GM12872 (cell line): ENCODE data around the gene TTBK1.

Experiments used
- TF ChIP-seq, protein P1 (sequence below): IDR thresholded peaks from 3 replicates; pipeline ENCODE4 v1.5.1; 2011; ENCODE audit warnings: low read depth, mild to moderate bottlenecking, low read length, moderate library complexity; ENCODE audit not compliant: insufficient read depth

TTBK1 gene

DNA sequence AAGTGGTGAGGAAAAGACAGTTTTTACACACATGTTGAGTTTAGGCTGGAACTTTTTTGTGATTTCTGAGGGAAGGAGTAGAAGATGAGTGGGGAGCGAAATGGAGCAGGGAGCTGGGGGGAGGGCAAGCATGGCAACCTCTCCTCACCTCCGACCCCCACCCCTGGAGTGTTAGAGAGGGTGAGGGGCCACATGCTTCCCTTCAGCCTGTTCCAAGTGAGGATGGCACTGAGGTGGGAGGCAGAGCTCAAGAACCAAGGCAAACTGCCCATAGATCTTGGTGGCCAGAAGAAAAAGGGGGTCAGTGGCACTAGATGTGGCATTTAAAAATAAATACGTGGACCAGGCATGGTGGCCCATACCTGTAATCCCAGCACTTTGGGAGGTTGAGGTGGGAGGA lies 4.8 kb downstream of the TTBK1 start:
- TF ChIP-seq, protein P1, sequence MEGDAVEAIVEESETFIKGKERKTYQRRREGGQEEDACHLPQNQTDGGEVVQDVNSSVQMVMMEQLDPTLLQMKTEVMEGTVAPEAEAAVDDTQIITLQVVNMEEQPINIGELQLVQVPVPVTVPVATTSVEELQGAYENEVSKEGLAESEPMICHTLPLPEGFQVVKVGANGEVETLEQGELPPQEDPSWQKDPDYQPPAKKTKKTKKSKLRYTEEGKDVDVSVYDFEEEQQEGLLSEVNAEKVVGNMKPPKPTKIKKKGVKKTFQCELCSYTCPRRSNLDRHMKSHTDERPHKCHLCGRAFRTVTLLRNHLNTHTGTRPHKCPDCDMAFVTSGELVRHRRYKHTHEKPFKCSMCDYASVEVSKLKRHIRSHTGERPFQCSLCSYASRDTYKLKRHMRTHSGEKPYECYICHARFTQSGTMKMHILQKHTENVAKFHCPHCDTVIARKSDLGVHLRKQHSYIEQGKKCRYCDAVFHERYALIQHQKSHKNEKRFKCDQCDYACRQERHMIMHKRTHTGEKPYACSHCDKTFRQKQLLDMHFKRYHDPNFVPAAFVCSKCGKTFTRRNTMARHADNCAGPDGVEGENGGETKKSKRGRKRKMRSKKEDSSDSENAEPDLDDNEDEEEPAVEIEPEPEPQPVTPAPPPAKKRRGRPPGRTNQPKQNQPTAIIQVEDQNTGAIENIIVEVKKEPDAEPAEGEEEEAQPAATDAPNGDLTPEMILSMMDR = no peak

DNA sequence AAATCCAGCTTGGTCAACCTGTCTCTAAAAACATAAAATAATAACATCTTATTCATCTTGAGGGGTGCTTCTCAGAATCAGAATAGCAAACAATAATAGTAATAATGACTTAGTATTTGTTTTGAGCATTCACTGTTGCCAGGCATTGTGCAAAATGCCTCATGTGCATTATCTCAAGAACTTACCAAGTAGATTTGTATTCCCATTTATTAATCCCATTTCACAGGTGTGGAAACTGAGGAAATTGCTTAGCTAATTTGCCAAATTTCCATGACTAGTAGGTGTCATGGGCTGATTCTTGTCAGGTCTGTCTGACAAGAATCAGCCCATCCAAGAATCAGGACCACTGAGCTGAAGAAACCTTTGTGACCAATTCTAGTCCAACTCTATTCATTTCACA lies 5.5 kb downstream of the TTBK1 start:
- TF ChIP-seq, protein P1 = no peak

DNA sequence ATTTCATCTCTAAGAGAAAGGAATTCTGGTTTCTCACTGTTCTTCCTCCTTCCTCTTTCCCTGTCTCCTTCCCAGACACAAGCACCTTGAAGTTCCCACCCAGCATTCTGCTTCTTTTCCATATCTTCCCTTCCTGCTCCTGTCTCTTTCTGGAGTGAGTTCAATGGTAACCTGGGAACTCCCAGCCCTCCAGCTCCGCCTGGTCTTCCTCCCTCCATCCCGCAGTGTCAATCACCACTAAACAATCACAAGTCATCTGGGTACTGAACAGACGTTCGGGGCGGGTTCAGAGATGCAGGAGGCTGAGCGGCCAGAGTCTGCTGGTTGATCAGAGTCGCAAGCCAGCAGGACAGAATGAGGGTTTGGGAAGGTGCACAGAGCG lies 7.7 kb downstream of the TTBK1 start:
- TF ChIP-seq, protein P1 = no peak

DNA sequence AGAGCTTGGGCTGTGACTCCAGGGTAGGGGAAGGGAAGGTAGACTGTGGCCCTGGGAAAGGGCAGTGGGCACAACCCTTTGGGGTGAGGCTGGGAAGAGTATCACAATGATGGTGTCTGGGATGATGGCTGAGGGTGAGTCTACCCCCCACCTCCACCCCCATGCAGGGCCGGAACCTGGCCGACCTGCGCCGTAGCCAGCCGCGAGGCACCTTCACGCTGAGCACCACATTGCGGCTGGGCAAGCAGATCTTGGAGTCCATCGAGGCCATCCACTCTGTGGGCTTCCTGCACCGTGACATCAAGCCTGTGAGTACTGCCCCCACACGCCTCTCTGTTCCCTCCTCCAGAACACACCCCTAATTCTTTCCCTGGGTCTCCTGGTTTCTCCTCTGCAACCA lies 10.1 kb downstream of the TTBK1 start:
- TF ChIP-seq, protein P1 = no peak

DNA sequence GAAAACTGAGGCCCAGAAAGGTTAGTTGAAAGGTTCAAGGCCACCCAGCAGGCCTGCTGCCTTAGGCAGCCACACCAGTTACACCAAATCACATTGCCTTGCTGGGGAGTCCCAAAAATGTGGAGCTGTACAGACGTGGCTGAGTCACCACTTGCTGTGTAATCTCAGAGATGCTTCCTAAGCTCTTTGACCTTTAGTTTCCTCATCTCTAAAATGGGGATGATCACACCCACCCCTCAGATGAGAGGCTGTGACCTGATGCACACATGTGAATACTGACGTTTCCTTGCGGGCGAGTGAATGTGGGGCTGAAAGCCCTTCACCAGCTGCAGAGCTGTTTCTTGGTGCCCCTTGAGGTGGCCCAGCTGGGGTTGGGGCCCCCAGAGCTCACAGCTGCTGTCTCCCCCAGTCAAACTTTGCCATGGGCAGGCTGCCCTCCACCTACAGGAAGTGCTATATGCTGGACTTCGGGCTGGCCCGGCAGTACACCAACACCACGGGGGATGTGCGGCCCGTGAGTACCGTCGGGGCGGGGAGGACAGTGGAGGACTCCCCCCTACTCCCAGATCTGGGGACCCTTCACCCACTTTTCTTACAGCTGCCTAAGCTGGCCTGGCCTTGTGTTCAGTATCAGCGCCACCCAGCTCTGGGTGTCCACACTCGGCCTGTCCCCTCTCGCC lies 11.0 kb downstream of the TTBK1 start:
- TF ChIP-seq, protein P1 = no peak

DNA sequence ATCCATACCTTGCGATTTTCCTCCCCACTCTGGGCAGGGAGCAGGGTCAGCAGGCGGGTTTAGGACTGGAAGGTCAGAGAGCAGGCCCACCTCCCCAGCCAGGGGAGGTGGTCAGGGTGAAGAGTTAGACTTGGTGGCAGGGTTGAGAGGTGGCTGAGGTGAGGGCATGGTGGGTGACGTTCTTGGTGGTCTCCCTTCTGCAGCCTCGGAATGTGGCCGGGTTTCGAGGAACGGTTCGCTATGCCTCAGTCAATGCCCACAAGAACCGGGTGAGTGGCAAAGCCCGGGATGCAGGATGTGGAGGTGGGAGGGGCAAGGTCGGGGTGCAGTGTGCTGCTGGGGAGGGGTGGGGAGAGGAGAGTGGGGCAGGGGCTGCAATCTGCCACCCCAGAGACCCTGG lies 11.6 kb downstream of the TTBK1 start:
- TF ChIP-seq, protein P1 = no peak

DNA sequence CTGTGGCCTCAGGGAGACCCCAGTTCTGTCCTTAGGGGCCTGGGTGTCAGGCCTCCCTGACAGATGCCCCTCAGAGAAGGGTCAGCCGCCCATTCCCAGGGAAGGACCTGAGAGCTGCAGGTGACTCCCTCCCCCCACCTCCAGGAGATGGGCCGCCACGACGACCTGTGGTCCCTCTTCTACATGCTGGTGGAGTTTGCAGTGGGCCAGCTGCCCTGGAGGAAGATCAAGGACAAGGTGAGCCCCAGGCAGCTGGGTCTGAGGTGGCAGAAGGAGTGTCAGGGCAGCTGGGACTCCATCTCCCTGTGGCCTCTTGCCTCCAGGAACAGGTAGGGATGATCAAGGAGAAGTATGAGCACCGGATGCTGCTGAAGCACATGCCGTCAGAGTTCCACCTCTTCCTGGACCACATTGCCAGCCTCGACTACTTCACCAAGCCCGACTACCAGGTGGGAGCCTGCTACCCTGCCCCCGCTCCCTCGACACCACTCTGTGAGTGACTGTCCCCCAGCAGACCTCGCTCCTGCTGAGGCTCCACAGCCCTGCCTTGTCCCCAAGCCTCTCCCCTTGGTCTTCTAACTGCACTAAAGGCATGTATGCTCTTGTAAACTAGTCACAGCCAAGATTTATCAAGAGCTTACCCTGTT lies 12.2 kb downstream of the TTBK1 start:
- TF ChIP-seq, protein P1 = no peak
